Fibroblast of gingiva (primary cell): ENCODE data around the gene ITGB7.

Experiments
- DNase-seq: peaks from one replicate; pipeline ENCODE4 v3.0.0-alpha.2; 2011; ENCODE audit warnings: low read depth

The ITGB7 gene

GRCh38 chr12:53145383-53146260 lies 61.4 kb downstream of the ITGB7 start:
- peak; percentile 91 for DNase-seq

GRCh38 chr12:53143355-53143754 lies 63.7 kb downstream of the ITGB7 start:
- no peak for DNase-seq
